Measurements from ENCODE around the gene MAP1LC3B.
"Not testable (repeated sequence)": the region's sequence is repeated elsewhere in the genome, so short reads cannot be mapped to it uniquely, and the experiment has no call there.

Gene MAP1LC3B

DNA sequence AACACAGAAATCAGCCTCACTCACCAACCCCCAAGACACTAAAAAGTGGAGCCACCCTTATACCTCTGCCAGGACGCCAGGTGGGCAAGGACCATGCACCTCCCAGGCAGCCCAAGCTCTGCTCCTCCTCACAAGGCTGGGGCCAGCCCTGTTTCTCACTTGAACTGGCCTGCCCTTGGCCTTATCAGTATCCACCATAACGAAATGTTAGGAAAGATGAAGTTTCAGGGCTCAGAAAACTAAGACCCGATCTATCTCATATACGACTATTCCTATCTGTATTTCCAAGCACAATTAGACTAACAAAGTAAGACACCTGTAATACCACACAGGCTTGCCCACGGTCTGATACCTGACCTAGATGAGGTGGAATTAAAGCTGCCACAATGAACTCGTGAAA, 15.5 kb upstream of the MAP1LC3B start (continued):
- TF ChIP-seq, protein P1, sequence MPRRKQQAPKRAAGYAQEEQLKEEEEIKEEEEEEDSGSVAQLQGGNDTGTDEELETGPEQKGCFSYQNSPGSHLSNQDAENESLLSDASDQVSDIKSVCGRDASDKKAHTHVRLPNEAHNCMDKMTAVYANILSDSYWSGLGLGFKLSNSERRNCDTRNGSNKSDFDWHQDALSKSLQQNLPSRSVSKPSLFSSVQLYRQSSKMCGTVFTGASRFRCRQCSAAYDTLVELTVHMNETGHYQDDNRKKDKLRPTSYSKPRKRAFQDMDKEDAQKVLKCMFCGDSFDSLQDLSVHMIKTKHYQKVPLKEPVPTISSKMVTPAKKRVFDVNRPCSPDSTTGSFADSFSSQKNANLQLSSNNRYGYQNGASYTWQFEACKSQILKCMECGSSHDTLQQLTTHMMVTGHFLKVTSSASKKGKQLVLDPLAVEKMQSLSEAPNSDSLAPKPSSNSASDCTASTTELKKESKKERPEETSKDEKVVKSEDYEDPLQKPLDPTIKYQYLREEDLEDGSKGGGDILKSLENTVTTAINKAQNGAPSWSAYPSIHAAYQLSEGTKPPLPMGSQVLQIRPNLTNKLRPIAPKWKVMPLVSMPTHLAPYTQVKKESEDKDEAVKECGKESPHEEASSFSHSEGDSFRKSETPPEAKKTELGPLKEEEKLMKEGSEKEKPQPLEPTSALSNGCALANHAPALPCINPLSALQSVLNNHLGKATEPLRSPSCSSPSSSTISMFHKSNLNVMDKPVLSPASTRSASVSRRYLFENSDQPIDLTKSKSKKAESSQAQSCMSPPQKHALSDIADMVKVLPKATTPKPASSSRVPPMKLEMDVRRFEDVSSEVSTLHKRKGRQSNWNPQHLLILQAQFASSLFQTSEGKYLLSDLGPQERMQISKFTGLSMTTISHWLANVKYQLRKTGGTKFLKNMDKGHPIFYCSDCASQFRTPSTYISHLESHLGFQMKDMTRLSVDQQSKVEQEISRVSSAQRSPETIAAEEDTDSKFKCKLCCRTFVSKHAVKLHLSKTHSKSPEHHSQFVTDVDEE (CRISPR knock-in tag; IDR thresholded peaks at IDR 0.05) = no peak

DNA sequence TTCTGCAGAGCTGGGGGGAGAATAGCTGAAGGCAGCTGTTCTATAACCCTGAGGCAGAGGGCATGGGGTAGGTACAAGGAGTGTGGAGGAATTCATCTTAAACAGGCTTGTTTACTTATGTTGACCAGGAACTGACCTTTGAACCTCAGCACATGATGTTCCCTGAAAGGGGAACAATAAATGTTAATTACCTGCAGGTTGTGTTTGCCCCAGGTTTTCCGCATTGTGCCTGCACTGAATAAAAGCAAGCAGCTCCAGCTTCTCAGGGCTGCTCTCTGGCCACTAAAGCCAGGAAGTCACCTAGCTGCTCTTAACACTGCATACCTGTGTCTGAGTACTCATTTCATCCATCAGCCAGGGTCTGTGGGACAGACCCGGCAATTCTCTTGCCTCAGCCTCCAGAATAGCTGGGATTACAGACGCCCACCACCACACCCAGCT, 12.8 kb upstream of the MAP1LC3B start:
- not testable (repeated sequence) for ATAC-seq

DNA sequence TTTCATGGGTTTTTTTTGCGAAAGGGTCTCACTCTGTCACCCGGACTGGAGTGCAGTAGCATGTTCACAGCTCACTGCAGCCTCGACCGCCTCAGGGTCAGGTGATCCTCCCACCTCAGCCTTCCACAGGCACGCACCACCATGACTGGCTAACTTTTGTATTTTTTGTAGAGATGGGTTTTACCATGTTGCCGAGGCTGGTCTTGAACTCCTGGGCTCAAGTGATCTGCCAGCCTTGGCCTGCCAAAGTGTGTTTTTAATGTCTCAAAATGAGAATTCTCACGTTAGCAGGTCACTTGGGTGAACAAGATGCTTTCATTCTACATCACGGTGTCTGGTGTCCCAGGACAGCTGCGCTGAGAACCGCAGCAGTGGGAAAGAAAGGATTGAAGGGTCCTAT, 11.7 kb upstream of the MAP1LC3B start:
- ATAC-seq = no peak

DNA sequence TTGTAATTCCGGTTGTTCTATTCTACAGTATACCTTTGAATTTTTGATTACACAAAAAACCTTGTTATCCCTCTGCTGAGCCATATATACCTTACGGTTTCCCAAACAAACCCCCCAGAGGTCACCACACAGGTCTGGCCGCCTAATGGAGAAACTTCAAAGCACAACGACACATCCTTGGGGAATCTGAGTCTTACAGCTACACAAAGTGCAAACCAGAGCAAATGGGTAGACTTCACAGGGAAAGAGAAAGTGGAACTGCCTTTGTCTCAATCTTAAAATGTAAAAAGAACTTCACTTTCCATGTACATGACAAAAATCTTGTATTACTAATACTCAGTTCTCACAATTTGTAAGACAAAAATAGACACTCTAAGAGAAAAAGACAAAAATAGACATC, 11.3 kb upstream of the MAP1LC3B start:
- TF ChIP-seq TOX (CRISPR knock-in tag; IDR thresholded peaks at IDR 0.05; ENCODE audit: borderline replicate concordance) = no peak
- TF ChIP-seq, protein P1 (CRISPR knock-in tag; IDR thresholded peaks at IDR 0.05) = no peak
- no peak for TF ChIP-seq ZNF565 (CRISPR knock-in tag; conservative IDR thresholded peaks at IDR 0.05; ENCODE audit: low read depth)
- TF ChIP-seq OSR1 (CRISPR knock-in tag; IDR thresholded peaks at IDR 0.05) = no peak
- TF ChIP-seq ZNF8 (CRISPR knock-in tag; IDR thresholded peaks at IDR 0.05) = no peak

More for the DNA sequence above, 11.7 kb upstream of the MAP1LC3B start:
- TF ChIP-seq, protein P2, sequence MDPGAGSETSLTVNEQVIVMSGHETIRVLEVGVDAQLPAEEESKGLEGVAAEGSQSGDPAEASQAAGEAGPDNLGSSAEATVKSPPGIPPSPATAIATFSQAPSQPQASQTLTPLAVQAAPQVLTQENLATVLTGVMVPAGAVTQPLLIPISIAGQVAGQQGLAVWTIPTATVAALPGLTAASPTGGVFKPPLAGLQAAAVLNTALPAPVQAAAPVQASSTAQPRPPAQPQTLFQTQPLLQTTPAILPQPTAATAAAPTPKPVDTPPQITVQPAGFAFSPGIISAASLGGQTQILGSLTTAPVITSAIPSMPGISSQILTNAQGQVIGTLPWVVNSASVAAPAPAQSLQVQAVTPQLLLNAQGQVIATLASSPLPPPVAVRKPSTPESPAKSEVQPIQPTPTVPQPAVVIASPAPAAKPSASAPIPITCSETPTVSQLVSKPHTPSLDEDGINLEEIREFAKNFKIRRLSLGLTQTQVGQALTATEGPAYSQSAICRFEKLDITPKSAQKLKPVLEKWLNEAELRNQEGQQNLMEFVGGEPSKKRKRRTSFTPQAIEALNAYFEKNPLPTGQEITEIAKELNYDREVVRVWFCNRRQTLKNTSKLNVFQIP (CRISPR knock-in tag; IDR thresholded peaks at IDR 0.05; ENCODE audit: borderline replicate concordance, low read depth) = no peak

DNA sequence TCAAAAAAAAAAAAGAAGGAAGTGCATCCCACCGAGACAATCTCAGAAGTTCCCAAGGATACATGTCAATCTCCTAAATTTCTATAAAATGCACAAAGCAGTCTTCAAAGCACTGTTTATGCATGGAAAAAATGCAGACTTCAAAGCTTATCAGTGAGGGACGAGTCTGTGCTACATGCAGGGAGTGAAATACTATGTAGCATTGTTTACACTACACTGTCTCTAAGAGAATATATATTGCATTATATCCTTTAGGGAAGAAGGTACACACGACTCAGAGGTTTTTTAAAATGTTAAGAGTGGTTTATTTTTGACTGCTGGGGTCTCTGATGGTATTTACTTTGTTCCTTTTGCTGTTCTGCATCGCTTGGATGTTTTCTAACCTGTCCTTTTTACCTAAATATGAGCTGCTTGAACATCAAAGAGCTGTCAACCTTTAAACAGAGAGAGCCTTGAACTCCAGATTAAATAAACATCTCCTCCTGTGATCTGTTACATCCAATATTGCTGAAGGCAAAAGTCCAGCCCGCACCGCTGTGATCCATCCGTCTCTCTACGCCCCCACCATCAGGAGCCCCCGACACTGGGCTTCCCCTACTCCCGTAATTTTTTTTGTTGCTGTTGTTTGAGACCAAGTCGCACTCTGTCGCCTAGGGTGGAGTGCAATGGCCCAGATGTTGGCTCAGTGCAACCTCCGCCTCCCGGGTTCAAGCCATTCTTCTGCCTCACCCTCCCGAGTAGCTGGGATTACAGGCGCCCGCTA, 9.9 kb upstream of the MAP1LC3B start:
- TF ChIP-seq RARB (CRISPR knock-in tag; IDR thresholded peaks at IDR 0.05) (no peak), ZFP30 (CRISPR knock-in tag; IDR thresholded peaks at IDR 0.05) (no peak), PPARA (CRISPR knock-in tag; IDR thresholded peaks at IDR 0.05; ENCODE audit: borderline replicate concordance) (no peak), ZFP3 (CRISPR knock-in tag; IDR thresholded peaks at IDR 0.05) (no peak), ZC3H10 (CRISPR knock-in tag; IDR thresholded peaks at IDR 0.05) (no peak), ZNF70 (CRISPR knock-in tag; IDR thresholded peaks at IDR 0.05) (no peak), TCF4 (CRISPR knock-in tag; IDR thresholded peaks at IDR 0.05; ENCODE audit: borderline replicate concordance) (no peak), TOX (CRISPR knock-in tag; IDR thresholded peaks at IDR 0.05; ENCODE audit: borderline replicate concordance) (no peak), CSDC2 (CRISPR knock-in tag; IDR thresholded peaks at IDR 0.05) (no peak)
- TF ChIP-seq, protein P1 (CRISPR knock-in tag; IDR thresholded peaks at IDR 0.05) = no peak
- TF ChIP-seq, protein P2 (CRISPR knock-in tag; IDR thresholded peaks at IDR 0.05; ENCODE audit: borderline replicate concordance, low read depth) = no peak
- TF ChIP-seq, protein P3, sequence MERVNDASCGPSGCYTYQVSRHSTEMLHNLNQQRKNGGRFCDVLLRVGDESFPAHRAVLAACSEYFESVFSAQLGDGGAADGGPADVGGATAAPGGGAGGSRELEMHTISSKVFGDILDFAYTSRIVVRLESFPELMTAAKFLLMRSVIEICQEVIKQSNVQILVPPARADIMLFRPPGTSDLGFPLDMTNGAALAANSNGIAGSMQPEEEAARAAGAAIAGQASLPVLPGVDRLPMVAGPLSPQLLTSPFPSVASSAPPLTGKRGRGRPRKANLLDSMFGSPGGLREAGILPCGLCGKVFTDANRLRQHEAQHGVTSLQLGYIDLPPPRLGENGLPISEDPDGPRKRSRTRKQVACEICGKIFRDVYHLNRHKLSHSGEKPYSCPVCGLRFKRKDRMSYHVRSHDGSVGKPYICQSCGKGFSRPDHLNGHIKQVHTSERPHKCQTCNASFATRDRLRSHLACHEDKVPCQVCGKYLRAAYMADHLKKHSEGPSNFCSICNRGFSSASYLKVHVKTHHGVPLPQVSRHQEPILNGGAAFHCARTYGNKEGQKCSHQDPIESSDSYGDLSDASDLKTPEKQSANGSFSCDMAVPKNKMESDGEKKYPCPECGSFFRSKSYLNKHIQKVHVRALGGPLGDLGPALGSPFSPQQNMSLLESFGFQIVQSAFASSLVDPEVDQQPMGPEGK (CRISPR knock-in tag; IDR thresholded peaks at IDR 0.05; ENCODE audit: borderline replicate concordance) = no peak
- TF ChIP-seq, protein P4, sequence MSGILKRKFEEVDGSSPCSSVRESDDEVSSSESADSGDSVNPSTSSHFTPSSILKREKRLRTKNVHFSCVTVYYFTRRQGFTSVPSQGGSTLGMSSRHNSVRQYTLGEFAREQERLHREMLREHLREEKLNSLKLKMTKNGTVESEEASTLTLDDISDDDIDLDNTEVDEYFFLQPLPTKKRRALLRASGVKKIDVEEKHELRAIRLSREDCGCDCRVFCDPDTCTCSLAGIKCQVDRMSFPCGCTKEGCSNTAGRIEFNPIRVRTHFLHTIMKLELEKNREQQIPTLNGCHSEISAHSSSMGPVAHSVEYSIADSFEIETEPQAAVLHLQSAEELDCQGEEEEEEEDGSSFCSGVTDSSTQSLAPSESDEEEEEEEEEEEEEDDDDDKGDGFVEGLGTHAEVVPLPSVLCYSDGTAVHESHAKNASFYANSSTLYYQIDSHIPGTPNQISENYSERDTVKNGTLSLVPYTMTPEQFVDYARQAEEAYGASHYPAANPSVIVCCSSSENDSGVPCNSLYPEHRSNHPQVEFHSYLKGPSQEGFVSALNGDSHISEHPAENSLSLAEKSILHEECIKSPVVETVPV (CRISPR knock-in tag; IDR thresholded peaks at IDR 0.05) = no peak
- no peak for ATAC-seq

More for the DNA sequence above, 11.3 kb upstream of the MAP1LC3B start:
- no peak for ATAC-seq

Measured in SK-N-SH treated with all-trans-retinoic acid at 6 μM for 48 hours (cell line).